GM04504 (cell line): Measurements from ENCODE around the gene ZC3H18.

Experiments used
- DNase-seq: peaks from one replicate; pipeline ENCODE4 v3.0.0-alpha.2; 2012; ENCODE audit warnings: low read depth

Gene ZC3H18

DNA sequence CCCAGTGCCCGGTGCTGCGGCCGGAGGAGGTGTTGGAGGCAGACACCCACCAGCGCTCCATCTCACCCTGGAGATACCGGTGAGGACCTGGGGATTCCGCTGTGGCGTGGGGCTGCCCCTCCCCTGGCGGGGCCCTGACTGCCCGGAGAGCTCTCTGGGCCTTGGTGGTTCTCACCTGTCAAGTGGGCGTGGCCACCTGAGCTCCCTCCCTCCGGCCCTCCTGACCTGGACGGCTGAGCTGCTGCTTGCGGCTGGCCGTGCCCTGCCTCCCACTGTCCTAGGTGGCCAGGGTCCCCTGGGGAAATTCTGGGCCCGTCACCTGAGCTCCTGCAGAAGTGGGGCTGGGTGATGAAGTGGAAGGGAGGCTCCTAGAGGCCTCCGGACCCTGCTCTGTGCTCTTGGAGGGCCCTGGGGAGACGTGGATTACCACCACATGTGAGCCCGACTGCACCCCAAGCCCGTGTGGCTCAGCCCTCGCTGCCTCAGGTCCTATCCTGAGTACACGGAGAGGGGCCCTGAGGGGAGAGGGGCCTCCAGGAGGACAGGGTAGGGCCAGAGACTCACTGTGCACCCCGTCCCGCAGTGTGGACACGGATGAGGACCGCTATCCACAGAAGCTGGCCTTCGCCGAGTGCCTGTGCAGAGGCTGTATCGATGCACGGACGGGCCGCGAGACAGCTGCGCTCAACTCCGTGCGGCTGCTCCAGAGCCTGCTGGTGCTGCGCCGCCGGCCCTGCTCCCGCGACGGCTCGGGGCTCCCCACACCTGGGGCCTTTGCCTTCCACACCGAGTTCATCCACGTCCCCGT is 69.2 kb downstream of the ZC3H18 start:
- no peak for DNase-seq

DNA sequence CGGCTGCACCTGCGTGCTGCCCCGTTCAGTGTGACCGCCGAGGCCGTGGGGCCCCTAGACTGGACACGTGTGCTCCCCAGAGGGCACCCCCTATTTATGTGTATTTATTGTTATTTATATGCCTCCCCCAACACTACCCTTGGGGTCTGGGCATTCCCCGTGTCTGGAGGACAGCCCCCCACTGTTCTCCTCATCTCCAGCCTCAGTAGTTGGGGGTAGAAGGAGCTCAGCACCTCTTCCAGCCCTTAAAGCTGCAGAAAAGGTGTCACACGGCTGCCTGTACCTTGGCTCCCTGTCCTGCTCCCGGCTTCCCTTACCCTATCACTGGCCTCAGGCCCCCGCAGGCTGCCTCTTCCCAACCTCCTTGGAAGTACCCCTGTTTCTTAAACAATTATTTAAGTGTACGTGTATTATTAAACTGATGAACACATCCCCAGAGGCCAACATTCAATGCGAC is 69.9 kb downstream of the ZC3H18 start:
- no peak for DNase-seq

DNA sequence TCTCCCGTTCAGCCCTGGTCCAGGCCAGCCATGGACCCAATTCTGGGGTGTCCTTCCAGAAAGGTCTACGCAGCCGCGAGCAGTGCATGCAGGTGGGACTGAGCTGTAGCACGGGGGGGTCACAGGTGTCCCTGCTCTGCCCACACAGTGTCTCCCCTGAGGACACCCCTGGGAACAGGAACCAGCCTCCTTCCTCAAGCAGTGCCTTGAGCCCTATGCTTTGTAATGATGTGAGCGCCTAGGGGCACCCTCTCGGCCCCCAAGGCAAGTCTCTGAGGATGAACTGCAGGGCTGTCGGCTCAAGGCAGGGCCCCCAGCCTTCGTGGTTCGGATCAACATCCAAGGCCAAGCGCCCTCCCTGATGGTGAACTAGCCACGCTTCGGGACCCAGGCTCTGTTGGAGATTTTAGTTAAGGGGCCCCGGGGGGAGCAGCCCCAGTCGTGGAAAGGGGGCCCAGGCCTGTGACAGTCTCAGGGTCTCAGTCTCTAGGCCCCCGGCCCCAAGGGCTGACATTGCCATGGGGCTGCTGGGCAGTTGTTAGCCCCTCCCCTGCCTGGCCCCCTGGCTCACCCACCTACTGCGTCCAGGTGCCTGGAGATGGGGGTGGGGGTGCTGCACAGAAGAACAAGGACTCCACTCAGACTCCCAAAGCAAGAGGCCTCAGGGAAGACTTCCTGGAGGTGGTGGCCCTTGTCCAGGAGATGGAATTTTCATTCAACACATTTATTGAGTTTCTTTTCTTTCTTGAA is 70.5 kb downstream of the ZC3H18 start:
- no peak for DNase-seq

DNA sequence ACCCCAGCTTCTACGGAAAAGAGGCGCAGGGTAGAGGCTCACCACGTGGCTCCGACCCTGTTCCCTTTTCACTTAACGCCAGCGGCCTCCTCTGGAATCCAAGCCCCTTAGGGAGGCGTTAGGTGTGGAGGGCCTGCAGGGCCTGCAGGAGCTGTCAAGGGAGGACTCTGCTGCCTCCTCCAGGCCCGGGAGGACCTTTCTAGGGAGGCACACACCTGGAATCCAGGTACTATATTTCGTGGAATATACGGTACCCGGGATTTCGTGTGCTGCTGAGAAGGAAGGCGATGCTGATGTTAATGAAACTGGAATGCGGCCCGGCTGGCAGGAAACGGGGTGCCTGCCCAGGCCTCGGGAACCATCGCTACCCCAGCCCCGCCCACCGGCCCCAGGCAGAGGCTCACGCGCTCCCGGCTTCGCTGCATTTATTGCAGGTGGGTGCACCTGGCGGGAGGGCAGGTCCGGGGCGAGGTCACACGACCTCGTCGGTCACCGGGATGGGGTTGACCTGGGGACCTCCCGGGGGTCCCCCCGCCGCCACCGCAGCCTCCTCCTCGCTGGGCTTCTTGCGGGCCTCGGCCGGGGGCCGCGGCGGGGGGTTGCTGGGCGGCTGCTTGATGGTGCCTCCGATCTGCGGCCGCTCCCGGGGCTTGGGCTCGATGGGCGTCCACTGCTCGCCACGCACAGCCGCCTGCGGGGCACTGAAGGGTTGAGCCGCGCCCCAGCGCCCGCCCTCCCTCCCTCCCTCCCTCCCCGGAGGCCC is 72.9 kb downstream of the ZC3H18 start:
- DNase-seq, result no peak

DNA sequence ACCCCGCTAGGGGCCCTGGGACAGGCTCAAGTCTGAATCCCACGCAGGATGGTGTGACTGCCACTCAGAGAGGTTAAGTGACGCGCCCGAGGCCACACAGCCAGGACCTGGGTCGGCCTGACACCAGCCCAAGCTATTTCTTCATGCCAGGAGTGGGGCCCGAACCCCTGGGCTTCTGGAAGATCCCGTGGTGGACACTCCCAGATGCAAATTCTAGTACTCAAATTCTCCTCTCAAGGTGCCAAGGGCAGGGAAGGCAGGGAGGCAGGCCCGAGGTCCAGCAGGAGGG is 73.4 kb downstream of the ZC3H18 start:
- DNase-seq, result no peak

DNA sequence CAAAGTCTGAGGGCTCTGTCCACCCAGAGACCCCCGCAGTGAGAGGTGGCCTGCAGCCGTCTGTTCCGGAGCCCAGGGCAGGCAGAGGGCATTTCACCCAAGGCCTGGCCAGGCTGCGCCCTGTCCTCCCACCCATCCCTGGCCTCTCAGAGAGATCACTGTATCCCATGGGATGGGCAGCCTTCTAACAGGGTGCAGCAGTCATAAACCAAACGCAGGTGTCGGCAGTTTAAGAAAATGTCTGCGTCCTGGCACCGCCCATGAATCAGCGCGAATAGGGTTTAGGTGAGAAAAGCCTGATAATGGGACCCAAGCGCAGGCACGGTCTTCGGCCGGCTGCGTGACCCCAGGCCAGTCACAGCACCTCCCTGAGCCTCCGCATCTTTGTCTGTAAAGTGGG is 75.3 kb downstream of the ZC3H18 start:
- no peak for DNase-seq

DNA sequence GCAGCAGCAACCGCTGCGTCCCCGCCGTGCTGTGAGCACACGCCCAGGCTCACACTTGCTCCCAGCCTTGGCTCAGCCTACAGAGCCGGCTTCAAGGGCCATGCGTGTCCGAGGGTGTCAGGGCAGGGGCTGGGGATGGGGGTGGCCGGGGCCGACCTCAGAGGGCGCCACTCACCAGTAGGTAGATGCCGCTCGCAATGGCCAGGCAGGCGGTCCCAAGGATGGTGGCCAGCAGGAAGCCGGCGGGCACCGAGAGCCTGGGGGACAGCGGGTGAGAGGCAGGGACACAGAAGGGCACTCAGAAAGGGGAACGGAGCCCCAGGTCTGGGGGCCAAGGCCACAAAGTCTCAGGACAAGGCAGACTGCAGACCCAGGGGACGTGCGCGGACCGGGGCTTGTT is 75.7 kb downstream of the ZC3H18 start:
- no peak for DNase-seq

DNA sequence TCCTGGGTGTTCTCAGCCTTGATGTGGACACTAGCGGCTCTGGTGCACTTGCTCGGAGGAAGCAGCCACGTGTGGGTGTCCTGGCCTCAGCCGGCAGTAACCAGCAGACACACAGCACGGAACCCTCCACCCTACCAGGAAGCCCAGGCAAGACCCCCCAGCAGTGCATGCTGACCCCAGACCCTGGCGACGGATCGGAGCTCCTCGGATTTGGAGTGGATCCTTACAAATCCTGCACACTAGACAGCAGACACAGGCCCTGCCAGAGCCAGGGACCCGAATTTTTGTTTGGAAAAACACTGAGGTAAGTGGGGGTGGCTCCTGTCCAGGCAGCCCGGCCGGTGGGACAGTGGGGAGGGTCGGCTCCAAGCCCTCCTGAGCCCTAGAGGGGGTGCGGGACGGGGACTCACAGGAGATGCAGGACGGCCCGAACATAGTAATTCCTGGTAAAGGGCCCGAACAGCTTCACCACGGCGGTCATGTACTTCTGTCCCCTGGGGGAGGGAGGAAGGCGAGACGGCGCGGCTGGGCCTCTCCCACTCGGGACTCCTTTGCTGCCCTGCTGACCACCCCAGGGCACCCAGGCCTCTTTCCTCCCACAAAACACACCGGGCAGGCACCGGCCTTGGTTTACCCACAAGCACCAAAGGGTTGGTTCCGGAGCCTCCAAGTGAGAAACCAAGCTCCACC is 76.3 kb downstream of the ZC3H18 start:
- no peak for DNase-seq

DNA sequence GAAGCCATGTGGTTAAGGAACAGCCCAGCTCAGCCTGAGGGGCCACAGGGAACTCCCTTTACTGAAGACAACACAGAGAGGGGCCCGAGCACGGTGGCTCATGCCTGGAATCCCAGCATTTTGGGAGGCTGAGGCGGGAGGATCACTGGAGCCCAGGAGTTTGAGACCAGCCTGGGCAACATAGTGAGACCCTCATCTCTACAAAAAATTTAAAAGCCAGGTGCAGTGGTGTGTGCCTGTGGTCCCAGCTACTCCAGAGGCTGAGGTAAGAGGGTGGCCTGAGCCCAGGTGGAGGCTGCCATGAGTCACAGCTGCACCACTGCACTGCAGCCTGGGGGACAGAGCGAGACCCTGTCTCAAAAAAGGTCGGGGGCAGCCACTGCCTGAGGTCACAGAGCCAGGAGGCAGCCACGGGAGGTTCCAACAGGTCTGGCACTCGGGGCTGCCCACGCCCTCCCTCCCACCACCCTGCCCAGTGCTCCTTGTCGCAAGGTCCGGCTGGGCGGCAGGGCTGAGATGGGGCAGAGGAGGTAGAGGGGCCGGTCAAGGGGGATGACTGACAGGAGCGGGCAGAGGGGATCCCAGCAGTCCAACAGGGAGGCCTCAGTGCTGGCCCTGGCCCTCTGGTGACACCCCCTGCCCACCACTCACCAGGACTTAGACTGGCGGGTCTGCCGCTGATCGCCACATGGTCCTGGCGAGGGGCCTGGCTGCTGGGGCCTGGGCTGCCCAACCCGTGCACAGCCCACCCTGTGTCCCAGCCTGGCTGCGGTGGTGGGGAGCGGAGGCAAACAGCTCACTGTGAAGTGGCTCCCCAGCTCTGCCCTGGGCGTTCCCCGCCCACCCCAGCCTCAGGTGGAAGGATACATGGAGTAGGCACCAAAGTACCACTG is 77.2 kb downstream of the ZC3H18 start:
- DNase-seq, result no peak

DNA sequence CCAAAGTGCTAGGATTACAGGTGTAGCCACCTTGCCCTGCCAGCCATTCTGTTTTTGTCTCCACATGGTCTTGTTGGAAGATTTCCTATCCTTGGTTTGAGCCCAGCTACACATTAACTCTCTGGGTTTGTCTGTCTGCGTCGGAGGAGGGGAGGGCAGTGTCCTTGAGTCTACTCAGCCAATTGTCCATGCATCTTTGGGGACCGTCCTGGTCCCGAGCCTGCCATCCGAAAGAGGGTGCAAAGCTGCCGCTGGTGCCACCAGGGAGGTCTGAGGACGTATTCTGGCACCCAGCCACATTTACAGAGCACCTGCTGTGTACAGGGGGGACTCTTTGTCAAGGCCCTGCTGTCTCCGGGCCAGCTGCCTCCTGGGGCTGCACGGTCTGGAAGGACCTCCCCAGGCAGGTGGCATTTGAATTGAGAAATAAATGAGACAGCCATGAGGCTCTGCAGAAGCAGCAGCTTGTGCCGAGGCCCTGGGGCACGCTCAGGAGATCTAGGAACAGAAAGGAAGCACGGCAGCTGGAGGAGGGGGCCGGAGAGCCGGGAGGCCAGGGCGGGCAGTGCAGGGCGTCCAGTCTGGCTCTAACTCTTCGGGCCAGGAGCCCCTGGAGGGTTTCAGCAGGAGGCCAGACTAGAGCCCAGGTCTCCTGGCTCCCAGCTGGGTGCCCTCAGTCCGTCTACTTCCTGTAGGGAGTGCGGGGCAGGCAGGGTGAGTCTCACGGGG is 79.2 kb downstream of the ZC3H18 start:
- no peak for DNase-seq

DNA sequence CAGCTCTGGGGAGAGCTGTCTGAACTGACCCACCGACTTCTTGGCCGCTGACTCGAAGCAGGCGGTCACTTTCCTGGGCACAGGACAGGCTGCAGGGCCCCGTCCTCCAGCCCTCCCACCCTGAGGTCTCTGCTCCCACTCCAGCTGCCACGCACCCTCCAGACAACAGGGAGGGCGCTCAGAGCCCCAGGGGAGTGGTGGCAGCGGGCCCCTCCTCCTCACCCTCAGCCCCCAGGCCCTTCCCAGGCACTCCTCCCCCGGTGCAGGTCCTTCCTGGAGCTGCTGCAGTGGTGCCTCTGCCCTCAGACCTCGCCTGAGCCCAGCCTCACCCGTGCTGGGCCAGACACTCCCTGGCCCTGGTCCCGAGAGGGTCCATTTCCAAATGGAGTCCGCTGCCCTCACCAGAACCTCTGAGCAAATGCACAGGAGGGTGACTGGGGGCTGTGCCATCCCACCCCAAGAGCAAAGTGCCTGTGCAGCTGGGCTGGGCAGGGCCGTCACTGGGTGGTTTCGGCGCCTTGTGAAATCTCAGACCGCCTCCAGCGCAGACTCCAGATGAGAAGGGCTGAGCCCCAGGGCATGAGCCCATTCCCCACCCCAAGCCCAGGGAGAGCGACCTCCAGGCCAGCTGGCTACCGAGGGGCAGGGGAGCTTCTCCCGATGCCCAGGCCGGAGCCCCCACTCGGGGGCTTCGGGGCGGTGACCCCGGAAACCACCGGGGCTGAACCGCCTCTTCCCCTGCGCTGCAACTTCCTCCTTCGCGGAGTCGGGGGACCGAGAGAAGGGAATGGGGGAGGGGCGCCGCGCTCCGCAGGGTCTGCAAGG is 79.9 kb downstream of the ZC3H18 start:
- DNase-seq, result no peak

DNA sequence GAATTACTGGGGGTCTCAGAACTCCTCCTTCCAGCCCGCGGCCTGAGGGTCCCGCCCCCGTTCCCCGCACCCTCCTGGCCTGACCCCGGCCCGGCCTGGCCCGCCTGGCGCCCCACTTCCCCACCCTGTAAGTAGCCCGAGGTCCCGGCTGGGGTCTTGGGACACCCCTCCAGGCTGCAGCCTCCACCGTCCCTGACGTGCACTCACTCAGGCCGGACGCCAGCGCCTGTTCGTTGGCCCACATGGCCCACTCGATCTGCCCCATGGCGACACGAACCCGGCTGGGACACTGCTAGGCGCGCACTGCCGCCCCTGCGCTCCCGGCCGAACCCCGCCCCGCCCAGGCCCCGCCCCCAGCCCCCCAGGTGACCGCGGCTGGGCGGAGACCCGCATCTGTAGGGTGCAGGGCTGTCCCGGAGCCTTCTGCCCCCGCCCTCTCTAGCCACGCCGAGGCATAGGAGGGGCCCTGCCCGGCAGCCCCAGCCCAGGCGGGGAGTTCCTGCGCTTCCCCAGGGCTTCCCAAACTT is 80.6 kb downstream of the ZC3H18 start, which contains the start of gene CYBA:
TSS of gene CYBA (minus strand) at position 305 of the 527 bp plus-strand sequence. CDS start at position 265, 40 bp downstream.
- DNase-seq, result no peak

DNA sequence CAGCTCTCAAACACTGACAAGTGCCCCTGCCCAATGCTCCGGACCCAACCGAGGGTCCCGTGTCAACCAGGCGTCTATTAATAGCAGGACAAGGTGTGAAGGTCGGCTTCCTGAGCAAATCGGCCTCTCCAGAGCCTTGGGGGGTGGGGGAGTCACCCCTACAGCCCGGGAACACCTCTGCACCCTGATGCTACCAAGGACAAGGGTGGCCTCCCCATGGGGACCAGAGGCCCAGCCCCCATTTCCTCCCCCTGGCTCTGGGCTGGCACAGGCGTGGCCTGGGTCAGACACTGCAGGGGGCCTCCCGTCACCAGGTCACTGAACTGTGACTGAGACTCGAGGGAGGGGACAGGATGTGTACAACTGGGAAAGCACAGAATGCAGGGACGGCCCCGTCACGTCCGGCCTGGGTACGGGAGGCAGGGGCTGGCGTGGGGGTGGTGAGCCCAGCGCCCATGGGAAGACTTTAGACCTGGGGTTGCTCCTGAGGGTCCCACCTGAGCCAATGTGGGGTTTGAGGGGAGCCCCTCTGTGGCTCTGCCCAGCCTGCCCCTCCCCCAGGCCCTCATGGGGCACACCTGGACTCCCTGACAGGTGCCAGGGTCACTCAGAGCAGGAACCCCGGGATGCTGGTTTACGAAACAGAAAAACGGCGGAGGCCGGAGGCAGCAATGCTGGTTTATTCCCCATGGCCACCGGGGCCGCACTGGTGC is 81.2 kb downstream of the ZC3H18 start:
- DNase-seq, result no peak

DNA sequence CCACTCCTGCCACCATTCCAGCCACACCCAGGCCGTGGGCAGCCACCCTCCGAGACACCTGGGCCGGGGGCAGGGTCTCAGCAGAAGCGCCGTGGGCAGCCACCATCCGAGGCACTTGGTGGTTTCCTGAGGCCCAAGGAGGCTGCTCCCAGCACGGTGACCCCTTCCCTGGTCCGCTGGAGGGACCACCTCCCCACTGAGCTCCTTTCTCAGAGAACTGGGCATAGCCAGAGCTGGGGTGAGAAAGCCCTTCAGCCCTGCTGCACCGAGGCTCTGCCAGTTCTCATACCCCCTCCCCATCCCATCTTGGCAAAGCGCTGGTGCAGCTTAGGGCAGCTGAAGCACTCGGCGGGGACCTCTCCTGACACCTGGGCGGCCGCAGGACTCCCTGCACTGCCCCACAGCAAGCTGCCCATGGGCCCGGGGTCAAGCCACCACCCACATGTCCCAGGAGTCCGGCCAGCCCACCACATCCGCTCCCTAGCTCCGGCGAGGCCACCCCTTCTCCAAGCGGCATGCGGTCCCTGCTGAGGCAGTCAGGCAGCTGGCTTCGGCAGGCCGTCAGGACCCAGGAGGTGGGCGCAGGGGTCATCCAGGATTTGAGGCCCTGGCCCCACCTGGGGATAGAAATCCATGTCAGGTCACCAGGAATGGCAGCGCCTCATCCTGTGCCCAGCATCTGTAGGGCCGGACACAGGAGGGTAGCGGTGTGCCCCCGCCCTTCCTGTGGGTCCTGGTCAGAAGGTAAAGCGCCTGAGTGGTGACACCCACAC is 82.0 kb downstream of the ZC3H18 start:
- no peak for DNase-seq

DNA sequence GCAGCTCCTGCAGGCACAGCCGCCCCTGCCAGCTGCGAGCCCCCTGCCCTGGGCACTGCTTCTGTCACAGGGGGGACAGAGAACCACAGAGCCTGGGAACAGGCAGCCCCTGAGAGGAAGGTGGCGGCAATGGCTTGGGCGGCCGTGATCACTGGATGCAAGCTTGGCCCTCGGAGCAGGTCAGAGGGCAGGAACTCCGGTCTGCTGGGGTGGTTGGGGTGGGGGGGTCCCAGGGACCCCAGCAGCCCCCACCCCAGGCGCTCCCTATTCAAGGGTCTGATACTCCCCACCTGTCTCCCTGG is 82.5 kb downstream of the ZC3H18 start:
- DNase-seq, result no peak

DNA sequence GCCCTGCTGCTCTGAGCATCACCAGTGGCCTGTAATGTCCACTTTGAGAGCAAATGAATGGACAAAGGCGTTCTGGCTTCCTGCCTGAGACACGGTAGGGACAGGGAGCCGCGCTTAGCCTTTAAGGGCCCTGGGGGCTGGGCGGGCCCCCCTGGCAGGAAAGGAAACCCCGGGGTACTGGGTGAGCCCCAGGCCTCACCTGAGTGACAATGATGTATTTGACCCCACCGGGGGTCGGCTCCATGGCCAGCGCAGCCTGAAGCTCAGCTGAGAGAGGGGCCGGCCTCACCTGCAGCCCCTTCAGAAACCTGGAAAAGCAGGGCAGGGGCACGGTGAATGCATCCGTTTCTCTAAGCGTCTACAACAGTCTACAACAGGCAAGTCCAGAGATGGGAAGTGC is 82.9 kb downstream of the ZC3H18 start:
- DNase-seq, result no peak

DNA sequence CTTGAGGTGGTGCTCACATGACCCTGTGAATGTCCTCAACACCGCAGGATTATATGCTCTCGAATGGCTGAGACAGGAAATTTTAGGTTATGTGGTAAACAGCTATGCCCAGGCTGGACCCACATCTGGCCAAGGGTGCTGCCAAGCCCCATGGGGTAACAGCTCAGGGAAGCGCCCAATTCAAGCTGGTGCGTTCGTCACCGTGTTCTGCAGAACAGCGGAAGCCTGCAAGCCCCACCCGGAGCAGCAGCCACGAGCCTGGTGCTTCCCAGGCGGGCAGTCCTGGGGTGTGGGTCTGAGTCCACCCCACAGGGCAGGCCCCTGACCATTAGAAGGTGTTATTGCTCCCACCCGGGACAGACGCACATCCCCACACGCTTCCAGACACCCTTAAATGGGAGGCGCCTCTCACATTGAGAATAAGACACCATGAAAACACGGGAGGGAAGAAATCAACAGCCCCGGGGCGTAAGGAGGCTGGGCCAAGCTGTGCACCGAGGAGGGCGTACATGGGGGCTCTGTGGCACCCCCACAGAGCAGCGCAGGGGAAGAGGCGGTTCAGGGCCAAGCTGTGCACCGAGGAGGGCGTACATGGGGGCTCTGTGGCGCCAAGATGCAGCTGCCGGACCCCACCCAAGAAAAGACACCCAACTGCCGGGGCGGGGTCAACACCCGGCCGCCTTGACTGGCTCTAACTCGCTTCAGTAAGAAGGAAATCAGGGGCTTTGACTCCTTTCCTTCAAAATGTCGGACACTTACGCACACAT is 83.6 kb downstream of the ZC3H18 start:
- no peak for DNase-seq
